Lung (tissue), 12 donors: ENCODE results near the gene MAN2A1. TPM values are rescaled to one million over a fixed set of nuclear protein-coding genes. Genes with fewer than 3 reads are reported as not detected.
A peak's percentile ranks its signal among the peaks of the same experiment; 100 is the strongest.

Experiments used
- ATAC-seq: fragments of 200-7000 bp; cut with Tn5 transposase; one replicate; pipeline ENCODE4 v1.9.1; 2020; ENCODE audit warnings: moderate number of reproducible peaks; ENCODE audit not compliant: insufficient read depth, low FRiP score
- DNase-seq, 3 donors: peaks; one replicate each; pipeline ENCODE4 v3.0.0-alpha.2; 2013 to 2017
- H3K27ac ChIP-seq, 2 donors: one replicate each; pipeline ENCODE4 v1.5.1; 2013; ENCODE audit warnings: mild to moderate bottlenecking in 2 of 2, moderate library complexity in 2 of 2, control low read depth in 1 of 2, inconsistent platforms in 1 of 2, low read depth in 1 of 2, low read length in 1 of 2
- H3K27me3 ChIP-seq, 3 donors: one replicate each; pipeline ENCODE4 v1.5.1; 2013; ENCODE audit warnings: low read length in 2 of 3; ENCODE audit not compliant: control insufficient read depth in 3 of 3, insufficient read depth in 3 of 3
- H3K36me3 ChIP-seq, 4 donors: one replicate each; pipeline ENCODE4 v1.5.1; 2013; ENCODE audit warnings: low read length in 4 of 4, mild to moderate bottlenecking in 1 of 4, moderate library complexity in 1 of 4; ENCODE audit not compliant: control insufficient read depth in 4 of 4, insufficient read depth in 4 of 4
- H3K4me1 ChIP-seq, 5 donors: one replicate each; pipeline ENCODE4 v1.5.1; 2013; ENCODE audit warnings: low read length in 5 of 5, mild to moderate bottlenecking in 2 of 5, moderate library complexity in 1 of 5; ENCODE audit not compliant: control insufficient read depth in 5 of 5, insufficient read depth in 5 of 5
- H3K4me3 ChIP-seq: one replicate; pipeline ENCODE4 v1.5.1; 2013; ENCODE audit warnings: mild to moderate bottlenecking, control low read depth, moderate library complexity
- H3K9ac ChIP-seq, 2 donors: one replicate each; pipeline ENCODE4 v1.5.1; 2013; ENCODE audit warnings: low read length in 2 of 2, control low read depth in 1 of 2; ENCODE audit not compliant: insufficient read depth in 1 of 2
- H3K9me3 ChIP-seq, 4 donors: one replicate each; pipeline ENCODE4 v1.5.1; 2013; ENCODE audit warnings: low read length in 3 of 4, mild to moderate bottlenecking in 1 of 4, moderate library complexity in 1 of 4; ENCODE audit not compliant: control insufficient read depth in 4 of 4, insufficient read depth in 3 of 4
- WGBS, 2 donors: extraction: QIAGEN DNeasy Blood & Tissue Kit; methylation state at CpG; one replicate each; pipeline ENCODE4 v1.1.7; 2013; 5-methylcytosine and 5-hydroxymethylcytosine counted together
- polyA plus RNA-seq, 2 donors: library from polyadenylated mRNA; stranded (reverse); fragments of 200-250 nt; gene quantifications; one replicate each; pipeline ENCODE4 v1.2.1, GENCODE V29; 2013
- total RNA-seq, 2 donors: library from RNA; depleted of rRNA in 1 of 2; stranded (reverse); fragments of >200 nt in 1 of 2; gene quantifications; one replicate each; pipeline ENCODE4 v1.2.1, GENCODE V29; 2014 to 2021
- TF ChIP-seq, protein P1 (sequence below): IDR thresholded peaks from 2 replicates; pipeline ENCODE4 v1.5.1; 2012; ENCODE audit warnings: mild to moderate bottlenecking; ENCODE audit errors: control extremely low read depth, extremely low read depth
- donor health status: control.
- donor health status: control.
- donor health status: Bipolar disorder and iron deficiency.
- donor health status: healthy.
- donor health status: DM: yes; HTN: yes; CAD: no.

The MAN2A1 gene
- total and polyA plus RNA-seq, 4 donors, result 7.8 to 65.1 (median 25.3) TPM

DNA sequence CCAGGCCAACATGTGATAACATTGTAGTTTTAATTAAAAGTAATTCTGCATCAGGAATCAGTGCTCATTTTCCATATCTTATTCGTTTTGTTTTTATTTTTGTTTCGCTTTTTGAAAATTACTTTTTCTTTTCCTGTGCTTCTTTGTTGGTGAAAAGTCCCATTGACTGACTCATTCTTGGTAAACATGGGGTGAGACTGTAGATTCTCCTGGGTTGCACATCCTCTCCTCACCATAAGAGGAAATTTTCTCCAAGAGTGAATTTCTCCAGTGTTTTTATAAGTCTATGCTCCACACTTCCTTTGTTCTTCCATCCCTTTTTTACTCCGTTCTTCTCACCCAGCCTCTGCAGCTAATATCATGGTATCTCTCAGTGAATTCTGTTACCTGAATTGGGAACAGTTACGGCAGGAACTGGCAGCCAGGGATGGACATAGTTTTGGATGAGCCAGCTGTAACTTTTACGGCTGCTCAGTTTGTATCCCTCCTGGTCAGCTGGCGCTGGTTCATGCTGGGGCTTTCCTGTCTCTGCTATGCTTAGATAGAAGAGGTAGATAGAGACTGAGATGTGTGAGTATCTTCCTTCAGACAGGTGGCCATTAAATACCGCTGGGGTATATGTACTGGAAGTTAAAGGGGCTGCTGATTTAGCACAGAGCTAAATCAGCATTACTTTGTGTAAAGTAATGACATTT lies 80.0 kb downstream of the MAN2A1 start:
- Histone ChIP-seq H3K36me3 (peaks cover 7 to 17% (median 14%) of the 10 kb centered on the region in 4 donors), H3K27me3 (no peaks in the 10 kb centered on the region), H3K27ac (no peak overlapping the region), H3K9me3 (no peaks in the 10 kb centered on the region), H3K9ac (no peak overlapping the region), H3K4me3 (no peak overlapping the region), H3K4me1 (no peaks in the 10 kb centered on the region)
- 97 to 99% methylated on average over 7 of the region's 7 CpGs for WGBS, 2 donors
- no peak for DNase-seq
- TF ChIP-seq, protein P1, sequence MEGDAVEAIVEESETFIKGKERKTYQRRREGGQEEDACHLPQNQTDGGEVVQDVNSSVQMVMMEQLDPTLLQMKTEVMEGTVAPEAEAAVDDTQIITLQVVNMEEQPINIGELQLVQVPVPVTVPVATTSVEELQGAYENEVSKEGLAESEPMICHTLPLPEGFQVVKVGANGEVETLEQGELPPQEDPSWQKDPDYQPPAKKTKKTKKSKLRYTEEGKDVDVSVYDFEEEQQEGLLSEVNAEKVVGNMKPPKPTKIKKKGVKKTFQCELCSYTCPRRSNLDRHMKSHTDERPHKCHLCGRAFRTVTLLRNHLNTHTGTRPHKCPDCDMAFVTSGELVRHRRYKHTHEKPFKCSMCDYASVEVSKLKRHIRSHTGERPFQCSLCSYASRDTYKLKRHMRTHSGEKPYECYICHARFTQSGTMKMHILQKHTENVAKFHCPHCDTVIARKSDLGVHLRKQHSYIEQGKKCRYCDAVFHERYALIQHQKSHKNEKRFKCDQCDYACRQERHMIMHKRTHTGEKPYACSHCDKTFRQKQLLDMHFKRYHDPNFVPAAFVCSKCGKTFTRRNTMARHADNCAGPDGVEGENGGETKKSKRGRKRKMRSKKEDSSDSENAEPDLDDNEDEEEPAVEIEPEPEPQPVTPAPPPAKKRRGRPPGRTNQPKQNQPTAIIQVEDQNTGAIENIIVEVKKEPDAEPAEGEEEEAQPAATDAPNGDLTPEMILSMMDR, result no peak
- ATAC-seq, result no peak

DNA sequence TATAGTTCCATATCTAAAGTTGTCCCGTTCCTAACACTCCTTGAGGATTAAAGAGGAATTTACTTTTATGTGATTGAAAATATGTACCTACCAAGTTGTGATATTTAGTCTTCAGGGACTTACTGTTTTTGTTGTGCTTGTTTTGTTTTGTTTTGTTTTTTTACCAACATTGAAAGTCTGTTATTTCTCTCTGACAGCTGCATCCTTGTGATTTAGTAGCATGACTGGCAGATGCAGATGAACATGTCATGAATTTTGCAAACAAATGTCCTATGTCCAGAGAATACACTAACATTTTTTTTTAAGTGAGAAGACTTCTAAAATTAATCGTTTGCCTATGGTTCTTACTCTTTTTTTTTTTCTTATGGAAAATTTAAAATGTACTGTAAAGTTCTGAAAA lies 85.4 kb downstream of the MAN2A1 start:
- H3K27me3 ChIP-seq, result no peaks in the 10 kb centered on the region
- no peak overlapping the region for H3K4me3 ChIP-seq
- H3K4me1 ChIP-seq, result no peaks in the 10 kb centered on the region
- TF ChIP-seq, protein P1, result no peak
- H3K9ac ChIP-seq, result no peak overlapping the region
- DNase-seq, result no peak
- H3K27ac ChIP-seq, result no peak overlapping the region
- no peaks in the 10 kb centered on the region for H3K9me3 ChIP-seq
- WGBS, 2 donors, result 84 to 88% methylated on average over 2 of the region's 2 CpGs
- no peak for ATAC-seq
- H3K36me3 ChIP-seq, result peaks cover 3 to 16% (median 12%) of the 10 kb centered on the region in 4 donors

DNA sequence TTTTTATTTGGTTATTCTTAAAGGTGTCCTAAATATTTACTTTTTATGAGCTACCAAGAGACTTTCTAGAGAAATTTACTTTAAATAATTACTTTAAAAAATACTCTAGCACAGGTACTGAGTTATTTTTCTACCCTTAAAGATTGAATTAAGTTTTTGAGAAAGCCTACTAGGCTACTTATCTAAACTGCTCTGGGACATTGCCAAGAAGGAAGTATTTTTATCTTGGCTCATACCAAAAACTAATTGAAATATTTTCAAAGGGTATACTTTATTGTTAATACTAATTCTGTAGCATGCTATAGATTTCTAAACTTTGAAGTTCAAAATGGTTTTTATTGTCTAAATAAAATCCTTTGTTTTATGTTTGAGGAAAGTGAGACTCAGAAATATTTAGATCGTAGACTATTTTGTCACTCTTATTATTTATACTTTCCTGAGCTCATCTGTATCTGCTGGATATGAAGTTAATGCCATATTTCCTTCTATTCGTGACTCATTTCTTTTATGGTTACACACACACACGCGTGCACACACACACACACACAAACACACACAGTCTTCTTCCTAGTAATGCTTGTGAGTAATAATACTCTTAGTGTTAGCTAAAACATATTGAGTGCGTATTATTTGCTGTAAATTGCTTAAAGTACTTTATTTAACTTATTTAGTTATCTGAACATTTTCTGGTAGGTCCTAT lies 89.5 kb downstream of the MAN2A1 start:
- no peak overlapping the region for H3K4me3 ChIP-seq
- H3K9me3 ChIP-seq, result no peaks in the 10 kb centered on the region
- no peaks in the 10 kb centered on the region for H3K27me3 ChIP-seq
- H3K36me3 ChIP-seq, result peaks cover 0 to 7% (median 2%) of the 10 kb centered on the region in 4 donors
- no peaks in the 10 kb centered on the region for H3K4me1 ChIP-seq
- ATAC-seq (no peak), DNase-seq (peak in 2 of 3 donors; percentile 27 to 63)
- TF ChIP-seq, protein P1, result no peak
- no peak overlapping the region for H3K27ac ChIP-seq
- 72 to 85% methylated on average over 5 of the region's 5 CpGs for WGBS, 2 donors
- no peak overlapping the region for H3K9ac ChIP-seq
